HepG2 (cell line): ENCODE measurements around the gene ABCF1. TPM values are rescaled to one million over a fixed set of nuclear protein-coding genes. Genes with fewer than 3 reads are reported as not detected.

Source experiments
- ATAD3A ChIP-seq: sonication (generic); formaldehyde crosslinking; IDR thresholded peaks from 2 replicates; pipeline ENCODE4 v1.4.0; 2020; ENCODE audit warnings: missing genetic modification reagents
- CBX1 ChIP-seq: IDR thresholded peaks from one replicate; pipeline ENCODE4 v1.6.1; 2016; ENCODE audit warnings: antibody characterized with exemption, low read depth
- CHD4 ChIP-seq: fragments of 200-600 bp; sonication (generic); IDR thresholded peaks from 2 replicates; pipeline ENCODE4 v1.7.0; 2017; ENCODE audit warnings: mild to moderate bottlenecking, low read length, borderline replicate concordance
- GATAD1 ChIP-seq: IDR thresholded peaks from 2 replicates; pipeline ENCODE4 v1.6.1; 2016; ENCODE audit warnings: missing genetic modification reagents, missing compliant biosample characterization
- HOXA5 ChIP-seq: sonication (generic); formaldehyde crosslinking; IDR thresholded peaks from 2 replicates; pipeline ENCODE4 v1.4.0; 2020; ENCODE audit warnings: missing genetic modification reagents
- HOXA9 ChIP-seq: sonication (generic); formaldehyde crosslinking; IDR thresholded peaks from 2 replicates; pipeline ENCODE4 v1.8.1; 2022; ENCODE audit warnings: missing genetic modification reagents, mild to moderate bottlenecking, moderate library complexity, borderline replicate concordance
- KDM1A ChIP-seq: IDR thresholded peaks from 2 replicates; pipeline ENCODE4 v1.6.1; 2016; ENCODE audit warnings: missing compliant biosample characterization
- MTA3 ChIP-seq: sonication (generic); formaldehyde crosslinking; IDR thresholded peaks from 2 replicates; pipeline ENCODE4 v1.4.0; 2020; ENCODE audit warnings: missing genetic modification reagents
- MXI1 ChIP-seq: IDR thresholded peaks from 3 replicates; pipeline ENCODE4 v1.6.1; 2012; ENCODE audit warnings: low read depth, low read length, inconsistent platforms, borderline replicate concordance
- PAX8 ChIP-seq: sonication (generic); formaldehyde crosslinking; IDR thresholded peaks from 2 replicates; pipeline ENCODE4 v1.8.0; 2022; ENCODE audit warnings: mild to moderate bottlenecking, missing genetic modification reagents, borderline replicate concordance
- PTBP1 ChIP-seq: fragments of 200-400 bp; formaldehyde crosslinking; IDR thresholded peaks from 2 replicates; pipeline ENCODE4 v1.6.1; 2018; ENCODE audit warnings: low read length, low read depth; ENCODE audit not compliant: poor library complexity, severe bottlenecking
- RARA ChIP-seq: IDR thresholded peaks from 2 replicates; pipeline ENCODE4 v1.6.1; 2016; ENCODE audit warnings: missing genetic modification reagents, missing compliant biosample characterization
- TAF15 ChIP-seq: fragments of 200-400 bp; formaldehyde crosslinking; IDR thresholded peaks from one replicate; pipeline ENCODE4 v1.6.1; 2018; ENCODE audit warnings: mild to moderate bottlenecking, low read depth, low read length; ENCODE audit not compliant: poor library complexity, severe bottlenecking
- YY1 ChIP-seq: IDR thresholded peaks from 2 replicates; pipeline ENCODE4 v1.6.1; 2011; ENCODE audit warnings: low read length, low read depth, moderate library complexity, mild to moderate bottlenecking; ENCODE audit not compliant: insufficient read depth, insufficient replicate concordance
- ZMAT3 ChIP-seq: sonication (generic); formaldehyde crosslinking; conservative IDR thresholded peaks from 2 replicates; pipeline ENCODE4 v1.7.0; 2021; ENCODE audit warnings: missing genetic modification reagents
- ZNF20 ChIP-seq: sonication (generic); formaldehyde crosslinking; IDR thresholded peaks from 2 replicates; pipeline ENCODE4 v1.4.0; 2020; ENCODE audit warnings: mild to moderate bottlenecking, moderate library complexity, missing genetic modification reagents
- ZNF850 ChIP-seq: sonication (generic); formaldehyde crosslinking; conservative IDR thresholded peaks from 2 replicates; pipeline ENCODE4 v1.9.0; 2021; ENCODE audit warnings: mild to moderate bottlenecking, missing genetic modification reagents
- polyA plus RNA-seq, 8 experiments: library from polyadenylated mRNA; depleted of rRNA in 3 of 8; stranded (reverse) in 7 of 8; unstranded in 1 of 8; fragments of >200 nt; fragmentation: Illumina TruSeq in 4 of 8; extraction: Trizol in 4 of 8; gene quantifications; 2 replicates each; pipeline versions ENCODE4 v1.2.1 to v1.2.3, GENCODE V29; 2011 to 2016; ENCODE audit warnings: low read depth in 4 of 8, missing spikeins in 1 of 8, mixed read lengths in 1 of 8; ENCODE audit not compliant: insufficient read depth in 1 of 8
- total RNA-seq, 5 experiments: library from RNA; depleted of rRNA; stranded (reverse); fragments of >200 nt; fragmentation: Illumina TruSeq; extraction: Trizol; gene quantifications; 2 replicates each; pipeline ENCODE4 v1.2.3, GENCODE V29; 2016; ENCODE audit warnings: low read depth in 1 of 5
- TF ChIP-seq, protein P1 (sequence below): sonication (generic); formaldehyde crosslinking; IDR thresholded peaks from 2 replicates; pipeline ENCODE4 v1.9.0; 2022; ENCODE audit warnings: missing genetic modification reagents, mild to moderate bottlenecking, borderline replicate concordance
- TF ChIP-seq, protein P2 (sequence below): sonication (generic); formaldehyde crosslinking; IDR thresholded peaks from 2 replicates; pipeline ENCODE4 v1.4.0; 2020; ENCODE audit warnings: missing genetic modification reagents
- TF ChIP-seq, protein P3 (sequence below): sonication (generic); formaldehyde crosslinking; conservative IDR thresholded peaks from 2 replicates; pipeline ENCODE4 v1.4.0; 2020; ENCODE audit warnings: missing genetic modification reagents
- TF ChIP-seq, protein P4 (sequence below): sonication (generic); formaldehyde crosslinking; IDR thresholded peaks from 2 replicates; pipeline ENCODE4 v1.5.0; 2020; ENCODE audit warnings: missing genetic modification reagents
- TF ChIP-seq, protein P5 (sequence below), 2 experiments: sonication (generic) in 1 of 2; formaldehyde crosslinking in 1 of 2; IDR thresholded peaks; 2 replicates each; pipeline versions ENCODE4 v1.4.0 to v1.6.1; 2018 to 2020; ENCODE audit warnings: missing genetic modification reagents in 2 of 2, borderline replicate concordance in 1 of 2, low read depth in 1 of 2, mild to moderate bottlenecking in 1 of 2, missing biosample characterization in 1 of 2

The ABCF1 gene
- total and polyA plus RNA-seq, 2 of the 13 experiments (the other 11 are each of a cell fraction or from before 2014, with no cell fraction given), result 25.4 to 98.9 TPM

DNA sequence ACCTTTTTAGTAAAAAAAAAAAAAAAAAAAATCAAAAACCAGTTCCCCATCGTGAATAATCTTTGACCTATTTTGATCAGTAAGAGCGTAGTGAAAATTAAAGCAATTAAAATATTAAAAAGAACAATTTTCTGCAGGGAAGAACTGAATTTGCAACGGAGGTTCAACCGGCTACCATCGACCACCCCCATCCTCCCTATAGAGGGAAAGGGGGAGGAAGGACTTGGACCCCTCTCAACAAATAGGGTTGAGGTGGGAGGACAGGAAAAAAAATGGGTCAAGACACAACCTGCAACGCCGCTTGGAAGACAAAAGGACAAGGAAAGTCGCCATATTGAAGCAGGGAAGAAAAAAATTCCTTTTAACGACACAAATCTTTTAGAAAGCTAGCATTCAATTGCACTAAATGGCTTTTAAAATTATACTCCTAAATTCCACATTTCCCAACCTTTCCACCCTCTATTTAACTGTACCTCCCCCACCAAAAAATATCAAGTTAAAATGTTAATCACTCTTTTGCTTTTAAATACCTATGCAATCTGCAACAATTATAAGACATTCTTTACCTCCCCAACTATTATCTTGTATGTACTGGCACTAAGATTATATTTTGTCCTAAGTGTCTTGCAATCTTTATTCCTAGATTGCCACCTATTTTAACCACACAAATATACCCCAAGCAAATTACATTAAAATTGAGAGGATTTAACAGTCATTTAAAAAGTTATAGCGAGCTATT lies 44.1 kb downstream of the ABCF1 start (continued):
- TF ChIP-seq, protein P1, sequence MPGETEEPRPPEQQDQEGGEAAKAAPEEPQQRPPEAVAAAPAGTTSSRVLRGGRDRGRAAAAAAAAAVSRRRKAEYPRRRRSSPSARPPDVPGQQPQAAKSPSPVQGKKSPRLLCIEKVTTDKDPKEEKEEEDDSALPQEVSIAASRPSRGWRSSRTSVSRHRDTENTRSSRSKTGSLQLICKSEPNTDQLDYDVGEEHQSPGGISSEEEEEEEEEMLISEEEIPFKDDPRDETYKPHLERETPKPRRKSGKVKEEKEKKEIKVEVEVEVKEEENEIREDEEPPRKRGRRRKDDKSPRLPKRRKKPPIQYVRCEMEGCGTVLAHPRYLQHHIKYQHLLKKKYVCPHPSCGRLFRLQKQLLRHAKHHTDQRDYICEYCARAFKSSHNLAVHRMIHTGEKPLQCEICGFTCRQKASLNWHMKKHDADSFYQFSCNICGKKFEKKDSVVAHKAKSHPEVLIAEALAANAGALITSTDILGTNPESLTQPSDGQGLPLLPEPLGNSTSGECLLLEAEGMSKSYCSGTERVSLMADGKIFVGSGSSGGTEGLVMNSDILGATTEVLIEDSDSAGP (CRISPR knock-in tag), result no peak
- TF ChIP-seq KDM1A, result no peak
- TF ChIP-seq ATAD3A (CRISPR knock-in tag), result no peak
- TF ChIP-seq GATAD1 (CRISPR knock-in tag), result no peak
- TF ChIP-seq MTA3, result no peak
- no peak; the same call in 1 of the 2 replicates for TF ChIP-seq RARA (CRISPR knock-in tag)
- TF ChIP-seq ZMAT3 (CRISPR knock-in tag), result no peak
- TF ChIP-seq PAX8 (CRISPR knock-in tag), result no peak
- TF ChIP-seq ZNF850, result no peak
- TF ChIP-seq TAF15, result peak; percentile 30
- peak; percentile 62; the same call in 1 of the 2 replicates for TF ChIP-seq ZNF20
- TF ChIP-seq MXI1, result no peak
- TF ChIP-seq CHD4, result no peak
- TF ChIP-seq HOXA9 (CRISPR knock-in tag), result no peak
- TF ChIP-seq PTBP1, result no peak
- TF ChIP-seq, protein P2, sequence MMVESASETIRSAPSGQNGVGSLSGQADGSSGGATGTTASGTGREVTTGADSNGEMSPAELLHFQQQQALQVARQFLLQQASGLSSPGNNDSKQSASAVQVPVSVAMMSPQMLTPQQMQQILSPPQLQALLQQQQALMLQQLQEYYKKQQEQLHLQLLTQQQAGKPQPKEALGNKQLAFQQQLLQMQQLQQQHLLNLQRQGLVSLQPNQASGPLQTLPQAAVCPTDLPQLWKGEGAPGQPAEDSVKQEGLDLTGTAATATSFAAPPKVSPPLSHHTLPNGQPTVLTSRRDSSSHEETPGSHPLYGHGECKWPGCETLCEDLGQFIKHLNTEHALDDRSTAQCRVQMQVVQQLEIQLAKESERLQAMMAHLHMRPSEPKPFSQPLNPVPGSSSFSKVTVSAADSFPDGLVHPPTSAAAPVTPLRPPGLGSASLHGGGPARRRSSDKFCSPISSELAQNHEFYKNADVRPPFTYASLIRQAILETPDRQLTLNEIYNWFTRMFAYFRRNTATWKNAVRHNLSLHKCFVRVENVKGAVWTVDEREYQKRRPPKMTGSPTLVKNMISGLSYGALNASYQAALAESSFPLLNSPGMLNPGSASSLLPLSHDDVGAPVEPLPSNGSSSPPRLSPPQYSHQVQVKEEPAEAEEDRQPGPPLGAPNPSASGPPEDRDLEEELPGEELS (CRISPR knock-in tag), result peak; percentile 7; the same call in 1 of the 2 replicates
- TF ChIP-seq HOXA5 (CRISPR knock-in tag), result no peak
- TF ChIP-seq, protein P3, sequence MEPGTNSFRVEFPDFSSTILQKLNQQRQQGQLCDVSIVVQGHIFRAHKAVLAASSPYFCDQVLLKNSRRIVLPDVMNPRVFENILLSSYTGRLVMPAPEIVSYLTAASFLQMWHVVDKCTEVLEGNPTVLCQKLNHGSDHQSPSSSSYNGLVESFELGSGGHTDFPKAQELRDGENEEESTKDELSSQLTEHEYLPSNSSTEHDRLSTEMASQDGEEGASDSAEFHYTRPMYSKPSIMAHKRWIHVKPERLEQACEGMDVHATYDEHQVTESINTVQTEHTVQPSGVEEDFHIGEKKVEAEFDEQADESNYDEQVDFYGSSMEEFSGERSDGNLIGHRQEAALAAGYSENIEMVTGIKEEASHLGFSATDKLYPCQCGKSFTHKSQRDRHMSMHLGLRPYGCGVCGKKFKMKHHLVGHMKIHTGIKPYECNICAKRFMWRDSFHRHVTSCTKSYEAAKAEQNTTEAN (CRISPR knock-in tag), result no peak; the same call in 1 of the 2 replicates
- TF ChIP-seq YY1, result peak; percentile 55
- TF ChIP-seq CBX1, result peak; percentile 65
- TF ChIP-seq, protein P4, sequence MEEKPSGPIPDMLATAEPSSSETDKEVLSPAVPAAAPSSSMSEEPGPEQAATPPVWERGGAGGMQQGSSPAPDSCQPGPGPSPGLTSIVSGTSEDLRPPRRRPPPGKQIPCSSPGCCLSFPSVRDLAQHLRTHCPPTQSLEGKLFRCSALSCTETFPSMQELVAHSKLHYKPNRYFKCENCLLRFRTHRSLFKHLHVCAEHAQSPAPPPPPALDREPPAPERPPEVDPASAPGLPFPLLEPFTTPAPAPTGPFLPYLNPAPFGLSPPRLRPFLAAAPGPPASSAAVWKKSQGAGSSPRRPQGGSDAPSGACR, result no peak
- TF ChIP-seq, protein P5, sequence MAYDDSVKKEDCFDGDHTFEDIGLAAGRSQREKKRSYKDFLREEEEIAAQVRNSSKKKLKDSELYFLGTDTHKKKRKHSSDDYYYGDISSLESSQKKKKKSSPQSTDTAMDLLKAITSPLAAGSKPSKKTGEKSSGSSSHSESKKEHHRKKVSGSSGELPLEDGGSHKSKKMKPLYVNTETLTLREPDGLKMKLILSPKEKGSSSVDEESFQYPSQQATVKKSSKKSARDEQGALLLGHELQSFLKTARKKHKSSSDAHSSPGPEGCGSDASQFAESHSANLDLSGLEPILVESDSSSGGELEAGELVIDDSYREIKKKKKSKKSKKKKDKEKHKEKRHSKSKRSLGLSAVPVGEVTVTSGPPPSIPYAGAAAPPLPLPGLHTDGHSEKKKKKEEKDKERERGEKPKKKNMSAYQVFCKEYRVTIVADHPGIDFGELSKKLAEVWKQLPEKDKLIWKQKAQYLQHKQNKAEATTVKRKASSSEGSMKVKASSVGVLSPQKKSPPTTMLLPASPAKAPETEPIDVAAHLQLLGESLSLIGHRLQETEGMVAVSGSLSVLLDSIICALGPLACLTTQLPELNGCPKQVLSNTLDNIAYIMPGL (CRISPR knock-in tag; IDR thresholded peaks at IDR 0.05; ENCODE audit: borderline replicate concordance in 1 of 2, low read depth in 1 of 2), result no peak; a peak in 2 of 4 replicates
